HG03066 (cell line): ENCODE measurements around the gene NOX4.
"Not testable (repeated sequence)": the region's sequence is repeated elsewhere in the genome, so short reads cannot be mapped to it uniquely, and the experiment has no call there.

Experiments
- ATAC-seq: cut with Tn5 transposase; IDR thresholded peaks from one replicate; pipeline ENCODE4 v1.9.1; 2021; ENCODE audit warnings: low read depth; ENCODE audit not compliant: unreplicated experiment

The NOX4 gene

DNA sequence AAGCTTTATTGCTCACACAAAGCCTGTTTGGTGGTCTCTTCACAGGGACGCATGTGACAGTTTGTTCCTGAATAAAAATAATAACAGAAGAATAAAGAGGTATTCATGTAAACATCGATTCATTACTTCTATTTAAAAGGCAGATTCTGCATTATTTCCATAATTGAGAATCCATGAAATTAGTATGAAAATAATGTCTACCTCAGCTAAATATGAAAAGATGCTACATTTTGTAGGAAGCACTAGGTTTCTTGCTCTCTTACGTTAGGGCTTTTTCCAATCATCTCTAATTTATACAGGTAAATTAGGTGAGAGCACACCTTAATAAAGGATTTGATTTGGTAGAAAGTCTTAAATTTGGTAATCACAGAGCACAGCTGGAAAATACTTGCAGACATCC lies 103.7 kb downstream of the NOX4 start:
- ATAC-seq = not testable (repeated sequence)

DNA sequence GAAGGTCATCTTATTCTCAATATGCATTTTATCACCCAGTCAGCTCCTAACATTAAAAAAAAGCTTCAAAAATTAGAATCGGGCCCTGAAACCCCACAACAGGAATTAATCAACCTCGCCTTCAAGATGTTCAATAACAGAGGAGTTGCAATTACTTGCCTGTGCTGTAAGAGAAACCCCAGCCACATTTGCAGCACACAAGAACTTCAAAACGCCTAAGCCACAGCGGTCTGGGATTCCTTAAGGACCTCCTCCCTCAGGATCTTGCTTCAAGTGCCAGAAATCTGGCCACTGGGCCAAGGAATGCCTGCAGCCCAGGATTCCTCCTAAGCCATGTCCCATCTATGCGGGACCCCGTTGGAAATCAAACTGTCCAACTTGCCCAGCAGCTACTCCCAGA lies 108.2 kb downstream of the NOX4 start:
- ATAC-seq = not testable (repeated sequence)

DNA sequence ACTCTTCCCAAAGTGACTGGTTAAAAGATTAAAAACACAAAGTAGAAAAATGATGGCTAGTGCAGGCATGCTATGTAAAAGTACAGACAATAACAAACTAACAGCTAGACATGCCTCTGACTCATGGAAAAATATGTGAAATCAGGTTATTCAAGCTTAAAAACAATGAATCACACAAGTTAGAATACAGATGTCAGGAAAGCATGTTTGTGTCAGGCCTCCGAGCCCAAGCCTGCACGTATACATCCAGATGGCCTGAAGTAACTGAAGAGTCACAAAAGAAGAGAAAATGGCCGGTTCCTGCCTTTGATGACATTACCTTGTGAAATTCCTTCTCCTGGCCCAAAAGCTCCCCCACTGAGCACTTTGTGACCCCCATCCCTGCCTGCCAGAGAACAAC lies 110.1 kb downstream of the NOX4 start:
- ATAC-seq = no peak

DNA sequence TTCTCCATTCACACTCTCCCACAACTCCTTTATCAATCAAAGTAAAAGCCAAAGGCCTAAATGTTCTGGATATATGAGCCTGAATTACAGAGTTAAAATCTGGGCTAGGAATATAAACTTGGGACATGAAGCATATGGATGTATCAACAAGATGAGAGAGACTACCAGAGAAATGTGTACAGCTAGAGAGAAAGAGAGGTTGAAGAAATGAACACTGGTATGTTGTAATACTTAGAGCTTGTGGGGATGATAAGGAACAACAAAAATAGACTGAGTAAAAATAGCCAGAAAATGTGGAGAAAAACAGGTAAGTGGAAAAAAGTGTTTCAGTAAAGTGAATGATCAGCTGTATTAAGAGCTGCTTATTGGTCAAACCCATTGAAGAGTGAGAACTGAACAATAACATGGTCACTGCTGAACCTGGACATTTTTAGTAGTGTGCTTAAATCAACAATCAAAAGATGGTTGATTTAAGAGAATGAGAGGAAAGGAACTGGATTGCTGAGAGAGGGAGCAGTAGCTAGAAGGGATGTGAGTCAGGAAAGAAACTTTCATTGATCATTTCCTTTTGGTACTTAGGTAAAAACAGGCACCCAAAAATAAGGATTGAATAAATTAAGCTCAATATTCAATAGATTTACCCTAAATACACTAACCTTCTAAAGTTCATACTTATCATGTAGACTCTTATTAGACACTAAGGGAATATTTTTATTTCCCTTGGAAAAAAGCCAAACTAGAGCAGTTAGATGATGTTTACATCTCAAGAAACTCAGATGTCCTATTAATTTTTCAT lies 111.0 kb downstream of the NOX4 start:
- not testable (repeated sequence) for ATAC-seq

DNA sequence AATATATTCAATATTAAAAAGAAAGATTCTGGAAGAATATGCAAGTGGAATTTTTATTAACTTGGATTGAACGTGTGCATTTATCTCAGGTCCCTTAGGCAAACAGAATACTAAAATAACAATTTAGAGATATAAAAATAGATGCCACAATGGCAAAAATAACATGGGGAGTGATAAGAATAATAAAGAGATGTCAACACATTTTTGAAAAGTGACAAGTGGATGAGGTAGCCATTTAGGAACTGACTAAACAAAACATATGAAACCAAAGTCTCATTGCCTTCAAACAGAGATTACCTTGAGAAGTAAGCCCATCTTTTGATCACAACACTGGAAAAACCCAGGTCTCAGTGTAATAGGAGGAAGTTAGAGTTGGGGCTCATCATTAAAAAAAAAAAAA lies 112.2 kb downstream of the NOX4 start:
- not testable (repeated sequence) for ATAC-seq

DNA sequence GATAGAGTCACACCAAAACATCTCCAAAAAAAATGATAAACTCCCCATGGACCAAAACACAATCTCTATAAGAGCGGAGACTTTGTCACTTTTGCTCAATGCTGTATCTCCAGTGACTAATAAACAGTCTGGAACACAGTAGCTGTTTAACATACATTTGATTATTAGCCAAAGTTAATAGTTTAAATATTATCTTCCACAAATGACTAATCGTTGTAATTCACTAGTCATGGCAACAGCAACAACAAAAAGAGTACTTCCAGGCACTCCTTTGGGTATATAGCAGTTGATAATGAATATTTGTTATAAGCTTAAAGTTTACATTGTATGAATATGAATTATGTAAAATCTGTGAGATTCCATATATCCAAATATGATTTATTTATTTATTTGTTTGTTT lies 121.8 kb downstream of the NOX4 start:
- not testable (repeated sequence) for ATAC-seq

DNA sequence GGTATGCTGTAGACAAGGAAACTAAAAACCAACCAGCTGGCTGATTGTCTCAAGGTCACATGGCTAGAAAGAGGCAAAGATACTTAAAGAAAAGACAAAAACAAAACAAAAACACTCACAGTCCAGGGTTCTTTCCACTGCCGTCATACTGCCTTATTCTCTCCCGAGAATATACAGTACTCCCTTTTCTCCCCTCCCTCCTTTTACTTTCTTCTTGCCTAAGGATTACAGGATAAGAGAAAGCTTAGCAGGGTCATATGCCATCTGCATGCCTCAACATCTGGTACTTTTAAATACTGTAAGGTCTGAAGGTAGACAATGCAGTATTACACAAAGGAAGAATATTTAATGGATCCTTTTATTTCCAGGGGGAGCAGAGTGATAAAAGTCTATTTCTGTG lies 126.3 kb downstream of the NOX4 start:
- not testable (repeated sequence) for ATAC-seq

DNA sequence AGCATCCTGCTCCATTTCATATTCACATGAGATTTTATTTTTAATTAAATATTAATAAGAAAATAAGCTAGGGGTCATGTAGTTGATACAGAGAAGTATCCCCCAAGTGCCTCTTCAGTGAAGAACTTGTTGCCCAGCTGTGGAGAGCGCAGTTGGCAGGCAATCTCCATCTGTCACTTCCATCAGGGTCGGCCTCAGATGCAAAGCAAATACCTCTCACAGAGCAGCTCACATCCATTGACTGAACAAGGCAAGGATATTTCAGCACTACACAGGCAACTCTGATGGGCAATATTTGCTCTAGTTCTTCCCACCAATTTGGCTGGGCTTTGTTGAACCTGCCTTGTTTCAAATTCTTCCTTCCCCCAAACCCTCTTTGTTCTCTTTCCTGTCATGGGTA lies 129.4 kb downstream of the NOX4 start:
- ATAC-seq = no peak

DNA sequence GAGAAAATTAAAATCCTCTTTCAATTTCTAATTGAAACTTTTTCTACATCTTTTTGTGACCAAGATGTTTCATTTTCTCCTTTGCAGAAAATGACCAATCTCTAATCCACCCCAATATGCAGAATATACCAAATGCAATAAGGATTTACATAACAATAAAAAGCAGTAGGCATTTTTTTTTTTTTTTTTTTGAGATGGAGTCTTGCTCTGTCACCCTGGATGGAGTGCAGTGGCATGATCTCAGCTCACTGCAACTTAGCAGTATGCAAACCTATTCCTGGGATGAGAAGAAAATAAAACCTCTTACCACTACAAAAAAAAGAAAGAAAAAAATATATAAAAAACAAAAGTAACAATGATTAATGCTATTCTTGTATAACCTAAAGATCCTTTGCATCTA lies 132.0 kb downstream of the NOX4 start:
- not testable (repeated sequence) for ATAC-seq

DNA sequence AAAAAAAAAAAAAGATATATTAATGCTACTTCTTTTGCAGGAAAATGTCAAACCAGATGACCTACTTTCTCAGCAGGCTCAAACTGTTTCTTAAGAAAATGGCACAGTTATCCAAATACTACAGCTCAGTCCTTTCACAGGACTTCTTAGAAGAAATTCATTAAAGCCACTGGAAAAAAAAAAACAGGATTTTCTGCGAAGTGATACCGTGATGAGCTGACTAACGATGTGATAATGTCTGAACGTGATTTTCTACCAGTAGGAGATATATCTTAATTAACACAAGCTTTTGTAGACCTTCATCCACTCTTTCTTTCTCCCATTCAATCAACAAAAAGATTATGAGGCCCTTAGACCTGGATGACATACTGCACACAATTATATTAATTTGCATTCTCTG lies 132.4 kb downstream of the NOX4 start:
- no peak for ATAC-seq

DNA sequence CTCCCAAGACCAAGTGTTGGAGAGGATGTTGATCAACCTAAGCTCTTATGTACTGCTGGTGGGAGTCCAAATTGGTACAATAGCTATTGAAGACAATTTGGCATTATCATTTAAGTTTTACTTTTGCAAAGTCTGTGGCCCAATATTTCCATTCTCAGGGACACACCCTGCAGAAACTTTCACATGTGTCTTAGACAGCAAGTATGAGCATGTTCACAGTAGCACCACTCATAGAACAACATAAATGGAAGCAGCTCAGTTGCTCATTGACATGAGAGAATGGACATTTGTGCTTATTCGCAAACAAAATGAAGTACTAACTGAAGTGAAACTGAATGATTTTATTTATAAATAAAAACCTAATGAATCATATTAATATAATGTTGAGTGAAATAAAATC lies 135.5 kb downstream of the NOX4 start:
- ATAC-seq = no peak

DNA sequence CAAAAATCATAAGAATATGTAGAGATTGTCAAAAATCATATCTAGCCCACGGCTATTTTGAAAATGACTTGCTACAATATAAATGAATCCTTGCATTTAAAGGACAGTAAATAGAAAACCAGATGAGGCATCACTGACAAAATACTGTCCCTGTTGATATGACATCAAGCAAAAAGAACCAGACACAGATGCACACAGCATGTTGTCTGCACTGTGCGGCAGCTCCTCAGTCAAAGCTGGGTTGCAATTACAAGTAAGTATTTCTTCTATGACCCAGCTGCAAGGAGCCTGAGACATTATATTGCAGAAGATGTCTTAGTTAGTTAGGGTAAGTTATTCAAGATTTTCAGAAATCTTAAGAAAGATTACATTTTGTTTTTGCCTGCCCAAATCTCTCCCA lies 136.7 kb downstream of the NOX4 start:
- ATAC-seq = not testable (repeated sequence)

DNA sequence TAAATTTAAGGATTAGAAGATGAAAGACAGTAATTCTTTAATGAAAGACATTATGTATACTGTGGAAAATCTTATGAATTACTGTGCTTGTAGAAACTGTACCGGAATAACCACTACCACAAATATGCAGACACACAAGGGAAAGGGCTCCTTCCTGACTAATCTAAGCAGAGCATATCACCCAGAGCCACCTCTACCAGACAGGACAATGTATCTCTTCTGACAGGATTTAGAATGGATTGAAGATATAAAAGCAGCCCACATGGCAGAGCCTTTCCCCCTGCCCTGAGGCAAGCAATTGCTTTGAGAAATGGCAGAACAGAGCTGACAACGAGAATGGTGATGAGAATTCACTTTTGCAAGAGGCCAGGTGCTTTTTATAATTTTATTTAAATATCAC lies 144.1 kb downstream of the NOX4 start:
- no peak for ATAC-seq

DNA sequence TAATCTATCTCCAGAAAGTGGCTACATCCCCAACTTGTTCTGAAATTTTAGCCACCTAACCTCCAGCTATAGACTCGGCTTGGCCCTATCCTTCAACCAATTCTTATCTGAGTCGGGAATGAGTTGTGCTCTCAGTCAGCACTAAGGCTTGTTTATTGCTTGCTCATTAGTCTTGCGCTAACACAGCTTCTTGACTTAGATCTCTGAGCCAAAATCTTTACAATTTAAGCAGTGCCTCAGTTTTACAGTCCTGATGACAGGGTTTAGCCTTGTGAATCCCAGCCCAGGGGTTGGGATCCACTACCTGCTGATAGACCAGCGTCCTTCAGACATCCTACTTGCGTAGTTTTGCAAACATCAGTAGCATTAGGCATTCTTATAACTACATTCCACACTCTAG lies 144.6 kb downstream of the NOX4 start:
- no peak for ATAC-seq

DNA sequence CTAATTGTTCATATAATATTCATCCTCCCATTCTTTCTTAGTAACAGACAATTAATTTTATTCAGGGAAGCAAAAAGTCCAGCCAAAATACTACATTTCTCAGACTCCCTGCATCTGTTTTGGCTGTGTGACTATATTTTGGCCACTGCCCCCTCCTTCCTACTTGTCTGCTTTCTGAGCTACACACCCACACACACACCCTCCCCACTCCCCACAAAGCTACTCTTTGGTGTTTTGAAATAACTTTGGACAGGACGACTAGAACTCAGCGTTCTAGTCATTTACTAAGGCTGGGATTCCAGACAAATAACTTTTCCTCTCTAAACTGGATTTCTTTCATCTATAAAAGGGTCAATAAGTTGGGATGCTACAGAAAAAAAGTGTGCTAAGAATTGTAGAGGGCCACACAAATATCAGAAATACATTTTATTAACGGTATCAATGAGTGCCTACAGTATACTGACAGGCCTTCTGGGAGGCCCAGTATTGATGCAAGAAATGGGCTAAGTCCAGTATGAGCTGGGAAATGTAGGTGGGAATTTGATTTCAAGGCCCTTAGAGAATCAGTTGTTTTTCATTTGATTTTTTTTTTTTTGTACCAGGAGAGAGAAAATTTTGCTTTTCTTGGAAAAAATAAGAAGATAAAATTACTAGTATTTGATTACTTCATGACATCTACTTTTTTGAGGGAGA lies 148.1 kb downstream of the NOX4 start:
- ATAC-seq = not testable (repeated sequence)

DNA sequence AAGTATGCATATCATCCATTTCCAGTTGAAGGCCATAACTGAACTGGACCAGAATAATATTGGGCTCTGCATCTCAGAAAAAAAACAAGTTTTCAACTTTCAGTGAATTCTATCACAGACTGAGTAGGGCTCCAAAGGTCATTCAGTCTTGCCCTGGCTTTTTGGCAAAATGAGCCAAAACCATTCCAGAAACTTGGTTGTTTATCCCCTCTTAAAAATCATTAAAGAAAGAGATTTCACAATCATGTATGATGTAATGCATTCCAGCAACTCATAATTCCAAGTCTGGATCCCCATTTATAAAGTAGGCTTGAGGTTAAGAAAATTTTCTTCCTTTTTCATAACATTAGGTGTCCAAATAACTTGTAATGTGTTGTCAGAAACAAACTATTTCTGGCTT lies 150.7 kb downstream of the NOX4 start:
- ATAC-seq = not testable (repeated sequence)

DNA sequence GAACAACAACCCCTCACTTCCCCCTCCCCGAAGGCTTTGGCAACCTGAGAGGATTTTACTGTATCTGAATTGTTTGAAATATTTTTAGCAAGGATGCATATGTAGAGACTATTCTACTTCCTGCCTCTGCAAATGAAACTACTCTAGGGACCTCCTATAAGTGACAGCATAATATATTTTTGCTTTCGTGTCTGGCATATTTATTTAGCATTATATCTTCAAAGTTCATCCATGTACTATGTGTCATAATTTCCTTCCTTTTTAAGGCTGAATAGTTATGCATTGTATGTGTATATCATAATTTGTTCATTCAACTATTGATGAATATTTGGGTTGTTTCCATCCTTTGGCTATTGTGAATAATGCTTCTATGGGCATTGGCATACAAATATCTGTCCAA lies 153.1 kb downstream of the NOX4 start:
- ATAC-seq = not testable (repeated sequence)

DNA sequence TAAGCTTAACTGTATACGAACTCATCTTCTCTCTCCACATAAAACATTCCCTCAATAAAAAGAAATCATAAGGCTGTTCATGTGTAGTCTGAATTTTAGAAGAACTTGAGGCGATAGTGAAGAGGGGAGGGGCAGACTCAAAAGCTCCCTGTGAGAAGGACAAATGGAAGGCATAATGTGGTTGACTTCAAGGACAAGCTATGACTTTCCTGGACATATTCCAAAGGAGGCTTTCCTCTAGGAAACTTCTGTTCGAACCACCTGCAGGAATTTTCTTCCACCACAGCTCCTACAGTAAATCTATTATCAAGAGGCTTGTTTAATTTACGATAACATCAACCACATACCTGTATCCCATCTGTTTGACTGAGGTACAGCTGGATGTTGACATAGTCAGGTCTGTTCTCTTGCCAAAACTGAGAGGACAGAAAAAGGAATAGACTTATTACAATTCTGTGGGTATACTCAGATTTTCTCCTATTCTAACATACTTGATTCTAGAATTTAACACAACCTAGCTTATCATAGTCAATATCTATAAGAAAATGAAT lies 154.0 kb downstream of the NOX4 start:
- ATAC-seq = not testable (repeated sequence)

DNA sequence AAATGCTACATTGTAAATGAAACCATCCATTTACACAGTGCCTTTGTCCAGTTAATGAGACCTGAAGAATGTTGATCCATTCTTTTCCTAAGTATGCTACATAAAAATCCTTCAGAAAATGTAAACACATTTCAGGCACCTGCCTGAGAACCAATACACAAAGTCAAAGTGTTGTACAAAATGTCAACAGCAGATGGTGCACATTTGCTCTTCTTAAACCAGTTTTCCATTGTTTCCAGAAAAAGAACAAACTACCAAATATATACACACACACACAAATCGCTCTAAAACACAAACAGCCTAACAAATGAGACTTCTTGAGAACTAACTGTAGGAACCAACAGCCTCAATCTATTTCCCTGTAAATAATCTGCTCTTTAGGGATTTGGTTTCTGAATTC lies 157.5 kb downstream of the NOX4 start:
- not testable (repeated sequence) for ATAC-seq

DNA sequence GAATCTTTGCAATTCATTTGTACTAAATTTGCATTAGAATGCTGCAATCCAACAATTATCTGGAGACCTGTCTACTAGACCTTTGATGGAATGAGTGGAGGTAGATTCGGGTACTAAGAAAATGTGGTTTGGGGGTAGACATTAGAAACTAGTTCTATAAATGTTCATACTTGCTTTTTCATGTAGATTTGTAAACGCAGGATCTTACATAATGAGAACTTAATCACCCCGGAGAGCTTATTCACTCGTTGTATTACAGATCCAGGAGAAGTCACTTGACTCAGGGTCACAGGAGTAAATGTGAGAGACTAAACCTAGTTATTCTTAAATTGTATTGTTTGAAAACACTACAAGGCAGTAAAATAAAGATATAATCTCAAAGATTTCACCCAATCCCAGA lies 159.2 kb downstream of the NOX4 start:
- ATAC-seq = not testable (repeated sequence)

DNA sequence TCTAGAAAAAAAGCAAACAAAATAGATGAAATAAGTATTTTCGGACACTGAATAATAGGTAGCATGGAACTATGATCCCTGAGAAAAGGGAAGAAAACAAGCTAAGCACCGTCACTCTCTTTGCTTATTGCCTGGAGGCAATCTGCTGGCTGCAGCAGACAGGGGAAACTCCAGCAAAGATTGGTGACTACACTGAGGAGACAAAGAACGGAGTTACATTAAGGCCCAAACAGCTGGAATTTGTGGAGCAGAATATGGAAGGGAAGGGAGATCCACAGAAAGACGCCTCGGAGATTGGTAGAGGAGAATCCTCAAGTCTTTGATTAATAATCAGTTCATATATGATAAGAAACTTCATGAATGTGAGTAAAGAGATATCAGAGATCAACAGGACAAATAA lies 163.3 kb downstream of the NOX4 start:
- no peak for ATAC-seq

DNA sequence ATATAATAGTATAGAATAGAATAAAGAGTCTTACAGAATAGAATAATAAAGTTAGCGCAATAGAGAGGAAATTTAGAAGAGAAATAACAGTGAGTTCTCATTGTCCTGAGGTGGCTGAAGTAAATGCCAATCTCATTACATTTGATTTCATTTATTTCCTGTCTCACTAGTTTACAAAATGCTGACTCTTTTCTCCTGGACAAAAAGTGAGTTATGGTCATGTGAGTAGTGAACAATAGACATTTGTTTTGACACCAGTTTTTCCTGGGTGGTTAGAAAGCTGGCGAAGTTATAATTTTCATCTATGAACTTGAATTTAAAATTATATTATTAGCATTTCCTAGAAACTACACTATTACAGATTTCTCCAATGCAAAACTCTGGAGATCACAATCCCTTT lies 169.8 kb downstream of the NOX4 start:
- ATAC-seq = no peak
